Muscle of back (tissue), 11 donors: ENCODE measurements around the gene MMP15. TPM values are rescaled to one million over a fixed set of nuclear protein-coding genes. Genes with fewer than 3 reads are reported as not detected.

ENCODE experiments used
- DNase-seq, 3 donors: peaks; one replicate each; pipeline versions ENCODE4 v3.0.0 to v3.0.0-alpha.2; 2013
- polyA plus RNA-seq, 10 donors: library from polyadenylated mRNA; unstranded; fragments of 120-200 nt; gene quantifications; one replicate each; pipeline ENCODE4 v1.2.1, GENCODE V29; 2013; ENCODE audit not compliant: insufficient read length in 10 of 10

MMP15 gene
- polyA plus RNA-seq, 10 donors = 17.1 to 32.4 (median 23.8) TPM

DNA sequence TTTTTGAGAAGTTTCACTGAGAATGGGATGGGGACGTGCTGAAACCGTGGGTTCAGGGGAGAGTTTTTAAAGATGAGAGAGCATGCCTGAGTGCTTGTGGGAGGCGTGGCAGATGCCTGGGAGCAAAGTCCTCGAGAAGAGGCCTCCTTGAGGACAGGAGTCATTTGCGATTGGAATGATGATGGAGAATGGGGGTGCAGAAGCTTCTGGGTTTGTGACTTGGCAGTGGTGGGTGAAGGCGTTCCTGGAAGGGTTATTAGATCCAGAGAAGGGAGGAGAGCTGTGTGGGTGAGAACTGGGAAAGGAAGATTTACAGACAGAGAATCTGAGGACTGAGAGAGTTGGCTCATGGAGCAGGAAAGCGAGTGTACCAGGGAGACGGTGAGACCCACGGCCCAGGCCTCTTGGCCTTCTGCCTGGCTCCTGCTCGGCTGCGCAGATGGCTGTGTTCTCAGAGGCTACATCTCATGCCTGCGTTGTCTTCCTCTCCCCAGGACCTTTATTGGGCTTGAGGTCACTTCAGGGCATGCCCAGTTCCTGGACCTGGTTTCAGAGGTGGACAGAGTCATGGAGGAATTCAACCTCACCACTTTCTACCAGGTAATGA, 8.6 kb upstream of the MMP15 start:
- DNase-seq = no peak

DNA sequence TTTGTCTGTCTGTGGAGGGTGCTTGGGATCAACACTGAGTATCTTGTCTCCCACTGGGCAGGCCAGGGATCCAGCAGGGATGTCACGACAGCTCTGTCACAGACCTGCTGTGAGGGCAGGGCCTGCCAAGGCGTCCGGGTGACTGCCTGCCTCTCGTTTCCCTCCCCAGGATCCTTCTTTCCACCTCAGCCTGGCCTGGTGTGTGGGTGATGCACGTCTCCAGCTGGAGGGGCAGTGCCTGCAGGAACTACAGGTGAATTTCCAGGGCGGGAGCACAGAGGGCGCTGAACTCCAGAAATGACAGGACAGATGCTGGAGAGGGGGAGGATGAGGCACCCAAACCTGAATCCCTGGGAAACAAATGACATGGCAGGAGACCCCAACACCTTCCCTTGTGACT, 6.8 kb upstream of the MMP15 start:
- DNase-seq = no peak

DNA sequence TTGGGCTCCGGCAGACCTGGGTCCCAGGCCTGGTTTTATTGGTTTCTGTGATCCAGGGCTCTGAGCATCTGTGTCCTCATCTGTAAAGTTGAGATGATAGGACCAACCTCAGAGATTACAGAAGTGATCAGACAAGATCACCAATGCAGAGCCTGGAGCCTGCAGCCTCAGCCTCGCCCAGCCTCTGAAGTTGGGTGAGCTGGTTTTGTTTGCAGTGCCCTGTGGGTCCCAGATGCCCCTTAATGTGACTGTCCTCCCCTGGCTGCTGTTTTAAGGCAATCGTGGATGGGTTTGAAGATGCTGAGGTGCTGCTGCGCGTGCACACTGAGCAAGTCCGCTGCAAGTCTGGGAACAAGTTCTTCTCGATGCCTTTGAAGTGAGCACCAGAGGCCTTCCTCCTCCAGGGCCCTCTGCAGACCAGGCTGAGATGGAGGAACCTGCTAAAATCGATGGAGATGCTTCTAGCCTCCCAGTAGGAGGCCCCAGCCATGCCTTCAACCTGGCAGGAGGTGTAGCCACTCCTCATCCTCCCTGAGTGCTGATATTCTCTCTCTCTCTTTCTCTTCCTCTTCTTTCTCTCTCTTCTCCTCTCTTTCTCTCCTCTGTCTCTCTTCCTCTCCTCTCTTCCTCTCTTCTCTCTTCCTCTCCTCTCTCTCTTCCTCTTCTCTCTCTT, 5.6 kb upstream of the MMP15 start:
- no peak for DNase-seq

- peak in 2 of 3 donors; percentile 58 to 80 for DNase-seq
These were observed 4.7 kb upstream of the MMP15 start for GRCh38 chr16:58020628-58021521.

DNA sequence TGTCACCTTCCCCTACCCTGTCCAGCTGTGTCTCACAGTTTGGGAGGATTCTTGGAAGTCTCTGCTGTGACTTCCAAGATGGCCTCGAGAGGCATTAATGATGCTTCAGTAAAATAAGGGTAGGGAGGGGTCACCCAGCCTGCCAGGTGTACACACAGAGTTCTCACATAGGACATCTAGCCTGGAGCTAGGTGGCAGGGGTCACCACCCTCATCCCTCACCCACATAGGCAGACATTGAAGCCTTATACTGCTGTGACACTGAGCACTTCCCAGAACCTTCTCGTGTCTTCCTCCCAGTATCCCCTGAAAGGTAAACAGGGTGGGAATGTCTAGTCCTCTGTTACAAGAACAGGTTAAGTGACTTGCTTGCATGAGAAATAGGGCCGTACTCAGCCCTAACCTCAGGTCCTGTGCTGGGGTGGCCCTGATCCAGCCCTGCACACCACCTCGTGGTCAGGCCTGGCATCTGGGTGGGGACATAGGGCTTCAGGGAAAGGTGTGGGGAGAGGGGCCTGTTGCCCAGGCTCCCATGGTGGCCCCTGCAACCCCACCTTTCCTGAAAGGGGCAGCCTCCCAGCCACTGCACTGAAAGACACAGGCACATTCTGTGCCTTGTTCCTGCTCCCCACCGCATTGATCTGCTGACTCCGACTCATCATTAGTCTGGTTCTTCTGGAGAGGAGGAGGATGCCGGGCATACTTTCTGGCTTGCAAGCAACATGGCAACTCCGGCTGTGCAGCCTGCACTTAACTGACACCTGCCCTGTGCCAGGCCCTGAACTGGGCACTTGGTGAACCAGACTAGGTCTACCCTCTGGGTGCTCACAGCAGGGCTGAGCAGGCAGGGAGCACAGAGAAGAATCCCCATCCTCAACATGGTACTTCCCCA, 3.6 kb upstream of the MMP15 start:
- no peak for DNase-seq

DNA sequence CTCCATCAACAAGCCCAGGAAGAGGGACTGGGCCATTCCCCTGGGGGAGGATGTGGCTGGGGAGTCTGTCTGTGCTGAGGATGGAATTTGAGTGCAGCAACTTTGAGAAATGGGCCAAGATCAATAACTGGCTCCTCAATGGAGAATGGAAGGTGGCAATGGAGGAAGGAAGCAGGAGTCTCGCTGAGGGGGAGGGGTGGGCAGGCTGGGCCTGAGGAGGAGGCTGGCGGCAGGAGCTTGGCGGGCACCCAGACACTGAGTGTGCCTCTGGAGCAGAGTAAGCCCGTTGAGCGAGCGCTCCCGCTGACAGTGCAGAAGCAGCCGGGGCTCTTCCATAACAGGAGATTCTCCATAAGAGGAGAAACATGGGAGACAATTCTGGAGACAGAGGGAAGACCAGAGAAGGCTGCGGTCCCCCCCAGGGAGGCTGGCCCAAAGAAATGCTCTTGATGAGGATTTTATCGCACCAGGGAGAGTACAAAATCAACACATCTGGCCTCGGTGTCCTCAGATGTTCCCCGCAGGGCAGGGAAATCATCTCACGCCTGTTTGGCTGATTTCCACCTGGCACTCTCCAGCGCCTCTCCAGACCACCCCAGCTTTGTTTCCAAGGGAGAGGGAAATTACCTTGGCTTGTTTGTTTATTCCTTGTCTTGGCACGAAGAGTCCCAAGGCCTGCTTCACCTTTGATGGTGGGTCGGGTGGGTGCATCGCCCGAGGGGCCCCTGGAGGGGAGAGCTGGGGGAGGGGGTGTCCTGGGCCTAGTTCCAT, 2.8 kb upstream of the MMP15 start:
- peak in 1 of 3 donors; percentile 56 for DNase-seq

GRCh38 chr16:58024486-58025350, 836 bp upstream of the MMP15 start:
- DNase-seq = no peak

DNA sequence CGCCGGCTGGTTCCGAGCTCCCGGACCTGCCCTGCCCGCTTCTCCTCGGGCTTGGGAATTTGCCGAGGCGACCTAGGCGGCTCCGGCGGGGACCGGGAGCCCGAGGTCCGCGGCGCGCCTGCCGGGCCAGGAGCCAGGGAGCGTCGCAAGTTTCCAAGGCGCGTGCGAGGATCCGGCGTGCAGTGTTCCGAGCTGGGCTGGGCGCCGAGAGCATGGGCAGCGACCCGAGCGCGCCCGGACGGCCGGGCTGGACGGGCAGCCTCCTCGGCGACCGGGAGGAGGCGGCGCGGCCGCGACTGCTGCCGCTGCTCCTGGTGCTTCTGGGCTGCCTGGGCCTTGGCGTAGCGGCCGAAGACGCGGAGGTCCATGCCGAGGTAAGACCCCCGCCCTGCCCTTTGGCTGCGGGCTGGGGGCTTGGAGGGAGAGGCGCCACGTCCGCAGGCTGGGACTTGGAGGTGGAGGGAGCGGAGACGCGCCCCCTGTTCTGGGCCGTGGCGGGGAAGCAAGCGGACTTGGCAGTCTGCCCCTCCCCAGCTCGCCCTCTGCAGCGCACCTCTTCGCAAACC, 668 bp downstream of the MMP15 start:
- DNase-seq = peak in 2 of 3 donors; percentile 65 to 80

DNA sequence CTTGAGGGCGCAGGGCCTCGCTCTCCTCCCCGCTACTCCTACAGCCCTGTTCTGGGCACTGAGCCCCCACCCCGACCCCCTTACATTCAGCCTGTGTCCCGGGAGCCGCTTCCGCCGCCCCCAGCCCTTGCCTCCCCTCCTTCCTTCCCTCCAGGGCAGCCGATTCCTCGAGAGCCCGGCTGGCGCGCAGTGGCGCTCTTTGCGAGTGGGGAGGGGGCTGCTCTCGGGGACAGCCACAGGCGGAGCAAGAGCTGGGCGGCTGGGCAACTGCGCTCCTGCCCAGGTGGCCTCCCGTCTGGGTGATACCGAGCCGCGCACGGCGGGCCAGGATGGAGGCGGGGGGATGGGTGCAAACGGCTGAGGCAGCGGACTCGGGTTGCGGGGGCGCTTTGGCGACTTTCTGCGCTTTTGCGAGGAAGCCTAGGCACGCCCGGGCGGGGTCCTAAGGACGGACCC, 1.2 kb downstream of the MMP15 start:
- DNase-seq = no peak

DNA sequence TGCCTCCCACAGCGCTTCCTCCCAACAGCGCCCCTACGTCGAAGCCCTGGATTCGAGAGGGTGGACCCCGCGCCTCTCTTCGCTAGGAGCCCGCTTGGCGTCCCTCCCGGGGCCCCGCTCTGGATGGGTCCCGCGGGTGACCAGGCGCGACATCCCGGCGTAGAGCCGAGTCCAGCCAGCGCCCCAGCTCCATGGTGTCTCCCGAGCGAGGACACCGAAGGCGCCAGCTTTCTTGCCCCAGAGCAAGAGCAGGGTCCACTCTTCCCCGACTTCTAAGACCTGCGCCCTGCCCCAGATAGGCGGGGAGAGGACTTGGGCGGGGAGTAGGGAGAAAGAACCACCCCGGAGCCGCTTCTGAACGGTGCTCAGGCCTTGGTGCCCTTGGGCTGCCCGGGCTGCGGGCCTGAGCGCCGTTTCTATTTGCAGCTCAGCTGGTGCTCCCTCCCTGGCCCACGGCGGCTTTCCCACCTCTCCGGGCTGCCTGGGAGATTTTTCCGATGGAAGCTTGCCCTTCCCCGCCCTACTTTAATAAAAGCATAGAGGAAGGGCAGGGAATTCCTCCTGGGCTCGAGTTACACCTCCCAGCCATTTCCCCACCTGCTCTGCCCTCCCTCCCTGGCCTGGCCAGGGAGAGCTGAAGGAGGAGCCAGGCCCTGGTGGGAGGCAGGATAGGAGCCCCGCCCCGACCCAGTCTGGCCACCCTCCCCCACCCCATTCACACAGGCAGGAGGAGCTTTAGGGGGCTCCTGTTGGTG, 1.8 kb downstream of the MMP15 start:
- DNase-seq = peak in 2 of 3 donors; percentile 37 to 65

DNA sequence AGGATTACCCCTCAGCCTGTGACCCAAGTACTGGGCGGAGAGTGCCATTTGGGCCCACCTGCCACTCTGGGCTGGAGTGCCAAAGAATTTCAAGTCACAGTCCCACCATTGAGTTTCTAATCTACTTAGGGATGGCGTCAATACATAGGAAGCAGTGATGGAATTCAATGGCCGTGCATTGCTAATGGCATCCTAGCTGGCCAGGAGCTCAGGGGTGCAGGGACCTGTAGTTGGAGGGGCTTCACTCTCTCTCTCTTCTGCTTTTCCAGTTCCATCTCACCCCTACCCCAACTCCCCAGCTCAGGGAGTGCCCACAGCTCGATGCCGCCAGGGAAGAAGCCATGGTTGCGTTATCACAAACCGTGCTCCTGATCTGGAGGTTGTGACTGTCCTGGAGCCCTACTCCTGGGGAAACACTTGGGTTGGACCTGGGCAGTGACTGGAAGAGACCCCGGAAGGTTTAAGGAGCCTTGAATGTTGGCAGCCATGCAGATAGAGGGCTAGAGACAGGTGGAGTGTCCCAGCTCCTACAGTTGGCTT, 2.4 kb downstream of the MMP15 start:
- no peak for DNase-seq

DNA sequence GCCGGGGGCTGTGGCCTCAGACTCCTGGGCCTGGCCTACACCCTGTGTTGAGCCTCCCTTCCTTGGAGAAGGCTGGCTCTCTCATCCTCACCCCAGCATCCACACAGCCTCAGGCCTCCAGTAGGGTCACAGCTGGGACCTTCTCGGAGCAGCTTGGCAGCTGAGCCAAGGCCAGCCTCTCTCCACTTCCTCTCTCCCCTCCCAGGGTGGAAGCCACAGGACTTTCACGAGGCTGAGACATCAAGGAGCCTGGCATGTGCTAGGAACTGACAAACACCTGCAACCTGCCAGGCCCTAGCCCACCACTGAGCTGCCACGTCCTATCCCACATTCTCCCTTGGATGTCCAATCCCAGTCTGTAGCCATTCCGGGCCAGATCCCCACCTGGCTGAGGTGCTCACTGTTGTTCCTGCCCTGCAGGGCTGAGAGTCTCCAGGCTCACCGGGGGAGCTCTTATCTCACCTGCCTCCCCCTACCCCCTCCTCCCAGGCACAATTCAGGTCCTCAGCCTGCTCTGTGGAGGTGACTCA, 3.1 kb downstream of the MMP15 start:
- no peak for DNase-seq

GRCh38 chr16:58029410-58029809, 3.9 kb downstream of the MMP15 start:
- DNase-seq = no peak

GRCh38 chr16:58030136-58030840, 4.7 kb downstream of the MMP15 start:
- DNase-seq = no peak

GRCh38 chr16:58031016-58031800, 5.7 kb downstream of the MMP15 start:
- DNase-seq = no peak

GRCh38 chr16:58032710-58033293, 7.2 kb downstream of the MMP15 start:
- DNase-seq = no peak
